BJ (cell line): ENCODE data around the gene SLC66A2. TPM values are rescaled to one million over a fixed set of nuclear protein-coding genes. Genes with fewer than 3 reads are reported as not detected.

Source experiments
- CTCF ChIA-PET: fragments of 350-600 bp; formaldehyde crosslinking; extraction: SDS; loops from one replicate; lab custom pipeline; 2021; ENCODE audit warnings: antibody characterized with exemption, inconsistent platforms; lab: Yijun Ruan, JAX
- POLR2A ChIA-PET: fragments of 300-600 bp; sonication (Branson Sonifier 250); formaldehyde crosslinking; extraction: SDS; loops from one replicate; lab custom pipeline; 2021; ENCODE audit warnings: antibody characterized with exemption; lab: Charles Lee
- DNase-seq: peaks from one replicate; pipeline ENCODE4 v3.0.0-alpha.2; 2011; ENCODE audit warnings: low read depth
- H3K27me3 ChIP-seq: 2 replicates; pipeline ENCODE4 v1.6.0; 2011; ENCODE audit warnings: low read length; ENCODE audit not compliant: control insufficient read depth, insufficient read depth
- H3K36me3 ChIP-seq: 2 replicates; pipeline ENCODE4 v1.5.1; 2011; ENCODE audit warnings: low read length; ENCODE audit not compliant: control insufficient read depth, insufficient read depth
- H3K4me3 ChIP-seq: 2 replicates; pipeline ENCODE4 v1.5.1; 2011; ENCODE audit warnings: low read depth, mild to moderate bottlenecking, control low read depth, low read length
- polyA plus RNA-seq: library from polyadenylated mRNA; depleted of rRNA; stranded (reverse); fragments of >200 nt; gene quantifications from 2 replicates; pipeline ENCODE4 v1.2.3, GENCODE V29; 2011
- TF ChIP-seq, protein P1 (sequence below): IDR thresholded peaks from 2 replicates; pipeline ENCODE4 v1.5.1; 2011; ENCODE audit warnings: low read depth, mild to moderate bottlenecking, control low read depth, inconsistent platforms, low read length, moderate library complexity; ENCODE audit not compliant: insufficient read depth

The SLC66A2 gene
- polyA plus RNA-seq, 1 experiment = 26.4 TPM

DNA sequence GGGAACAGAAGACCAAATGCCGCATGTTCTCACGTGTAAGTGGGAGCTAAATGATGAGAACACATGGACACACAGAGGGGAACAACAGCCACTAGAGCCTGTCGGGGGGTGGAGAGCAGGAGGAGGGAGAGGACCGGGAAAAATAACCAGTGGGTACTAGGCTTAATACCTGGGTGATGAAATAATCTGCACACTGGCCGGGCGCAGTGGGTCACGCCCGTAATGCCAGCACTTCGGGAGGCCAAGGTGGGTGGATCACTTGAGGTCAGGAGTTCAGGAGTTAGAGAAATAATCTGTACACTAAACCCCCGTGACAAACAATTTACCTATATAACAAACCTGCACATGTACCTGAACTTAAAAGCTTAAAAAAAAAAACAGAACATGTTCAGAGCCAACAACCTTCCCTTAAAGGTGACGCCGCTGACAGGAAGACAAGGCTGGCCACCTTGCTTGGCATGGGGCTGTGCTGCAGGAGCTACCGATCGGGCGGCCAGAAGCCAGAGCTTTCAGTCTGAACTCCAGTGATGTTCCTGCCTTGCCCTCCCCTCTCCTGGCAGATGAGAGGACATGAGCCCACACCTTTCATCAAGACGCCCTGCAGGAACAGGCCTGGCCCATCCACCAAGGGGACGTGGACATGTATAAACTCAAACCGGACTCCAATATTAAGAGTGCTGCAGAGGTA, 11.2 kb downstream of the SLC66A2 start:
- Histone ChIP-seq H3K4me3 (no peak overlapping the region), H3K36me3 (peaks cover 18% of the 10 kb centered on the region), H3K27me3 (no peaks in the 10 kb centered on the region)
- DNase-seq = no peak
- ChIA-PET POLR2A (interaction anchor here (0.6 kb wide), 1 partner anchor 52 kb away, joined by 8 read pairs; no protein-coding TSS in a partner anchor), CTCF (interaction anchor here (0.7 kb wide), 1 partner anchor 10 kb away, joined by 4 read pairs; no protein-coding TSS in a partner anchor)
- TF ChIP-seq, protein P1, sequence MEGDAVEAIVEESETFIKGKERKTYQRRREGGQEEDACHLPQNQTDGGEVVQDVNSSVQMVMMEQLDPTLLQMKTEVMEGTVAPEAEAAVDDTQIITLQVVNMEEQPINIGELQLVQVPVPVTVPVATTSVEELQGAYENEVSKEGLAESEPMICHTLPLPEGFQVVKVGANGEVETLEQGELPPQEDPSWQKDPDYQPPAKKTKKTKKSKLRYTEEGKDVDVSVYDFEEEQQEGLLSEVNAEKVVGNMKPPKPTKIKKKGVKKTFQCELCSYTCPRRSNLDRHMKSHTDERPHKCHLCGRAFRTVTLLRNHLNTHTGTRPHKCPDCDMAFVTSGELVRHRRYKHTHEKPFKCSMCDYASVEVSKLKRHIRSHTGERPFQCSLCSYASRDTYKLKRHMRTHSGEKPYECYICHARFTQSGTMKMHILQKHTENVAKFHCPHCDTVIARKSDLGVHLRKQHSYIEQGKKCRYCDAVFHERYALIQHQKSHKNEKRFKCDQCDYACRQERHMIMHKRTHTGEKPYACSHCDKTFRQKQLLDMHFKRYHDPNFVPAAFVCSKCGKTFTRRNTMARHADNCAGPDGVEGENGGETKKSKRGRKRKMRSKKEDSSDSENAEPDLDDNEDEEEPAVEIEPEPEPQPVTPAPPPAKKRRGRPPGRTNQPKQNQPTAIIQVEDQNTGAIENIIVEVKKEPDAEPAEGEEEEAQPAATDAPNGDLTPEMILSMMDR = no peak

DNA sequence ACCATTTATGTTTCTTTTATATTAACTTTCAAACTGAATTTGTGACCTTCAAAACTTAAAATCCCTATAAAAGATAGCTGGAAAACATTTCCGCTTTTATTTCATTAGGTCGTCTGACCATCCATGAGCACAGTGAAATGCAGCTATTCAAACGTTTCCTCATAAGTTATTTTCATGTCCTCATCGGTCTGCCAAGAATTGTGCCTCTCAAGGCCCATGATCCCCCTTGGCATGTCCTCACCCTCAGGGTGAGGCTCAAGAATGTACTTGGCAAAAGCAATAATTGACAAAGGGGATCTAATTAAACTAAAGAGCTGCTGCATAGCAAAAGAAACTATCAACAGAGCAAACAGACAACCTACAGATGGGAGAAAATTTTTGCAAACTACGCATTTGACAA, 12.4 kb downstream of the SLC66A2 start:
- ChIA-PET CTCF (interaction anchor here (0.7 to 1.0 kb wide), 2 partner anchors 11 to 294 kb away, joined by 3 to 4 read pairs; no protein-coding TSS in a partner anchor), POLR2A (no interaction called here)
- Histone ChIP-seq H3K27me3 (no peaks in the 10 kb centered on the region), H3K36me3 (peaks cover 20% of the 10 kb centered on the region), H3K4me3 (no peak overlapping the region)
- TF ChIP-seq, protein P1 = no peak
- no peak for DNase-seq

GRCh38 chr18:79938196-79938595, 13.3 kb downstream of the SLC66A2 start:
- Histone ChIP-seq H3K27me3 (no peaks in the 10 kb centered on the region), H3K36me3 (peaks cover 22% of the 10 kb centered on the region), H3K4me3 (no peak overlapping the region)
- no peak for DNase-seq
- POLR2A ChIA-PET = no interaction called here
- TF ChIP-seq, protein P1 = no peak
- CTCF ChIA-PET = no interaction called here

DNA sequence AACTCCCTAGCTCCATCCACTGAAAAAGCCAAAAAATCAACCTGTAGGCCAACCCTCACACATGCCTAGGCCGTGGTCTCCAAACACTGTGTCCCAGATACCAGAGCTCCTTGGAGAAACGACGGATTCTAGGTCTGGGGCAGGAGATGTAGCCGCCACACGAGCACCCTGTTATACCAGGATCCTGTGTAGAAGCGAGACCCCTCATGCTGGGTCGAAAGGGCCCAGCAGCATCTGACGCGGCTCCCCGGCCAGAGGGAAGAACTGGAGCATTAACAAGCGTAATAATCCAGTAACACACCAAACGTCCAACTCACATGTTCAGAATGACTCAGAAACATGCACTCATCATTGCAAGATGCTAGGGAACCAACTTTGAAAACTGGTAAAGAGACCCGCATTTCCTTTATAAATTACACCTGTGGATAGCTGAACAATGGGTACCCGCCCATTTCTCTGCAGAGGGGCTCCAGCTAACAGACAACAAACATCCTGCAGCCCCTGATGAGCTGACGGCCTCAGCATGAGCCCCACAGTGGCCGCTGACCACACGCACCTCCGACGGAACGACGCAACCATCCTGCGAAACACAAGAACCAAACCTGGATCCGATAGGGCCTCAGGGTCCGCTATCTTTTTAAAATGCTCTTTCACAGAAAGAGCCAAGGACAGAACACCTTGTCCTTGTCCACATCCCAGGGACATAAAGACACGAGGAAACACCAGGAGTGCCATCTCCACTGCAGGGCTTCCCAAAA, 14.2 kb downstream of the SLC66A2 start:
- TF ChIP-seq, protein P1 = no peak
- ChIA-PET POLR2A (no interaction called here), CTCF (no interaction called here)
- DNase-seq = no peak
- Histone ChIP-seq H3K27me3 (no peaks in the 10 kb centered on the region), H3K36me3 (peaks cover 19% of the 10 kb centered on the region), H3K4me3 (no peak overlapping the region)

DNA sequence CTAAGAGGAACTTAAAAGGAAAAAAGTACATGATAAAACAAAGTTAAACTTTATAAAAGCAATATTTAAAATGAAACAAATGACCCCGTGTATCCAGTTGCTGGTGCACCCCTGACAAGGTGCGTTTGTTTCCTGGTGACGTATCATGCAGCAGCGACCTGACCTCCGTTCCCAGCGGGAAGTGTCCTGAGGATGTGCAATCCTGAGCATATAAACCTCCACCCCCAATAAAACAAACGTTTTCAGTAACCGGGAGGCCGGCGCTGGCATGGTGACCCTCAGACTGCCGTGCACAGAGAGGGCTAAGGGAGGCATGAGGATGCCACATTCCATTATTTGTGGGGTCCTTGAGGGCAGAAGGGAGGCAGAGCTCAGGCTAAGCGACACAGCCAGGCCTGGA, 14.8 kb downstream of the SLC66A2 start:
- Histone ChIP-seq H3K4me3 (no peak overlapping the region), H3K27me3 (no peaks in the 10 kb centered on the region), H3K36me3 (peaks cover 14% of the 10 kb centered on the region)
- ChIA-PET CTCF (no interaction called here), POLR2A (no interaction called here)
- TF ChIP-seq, protein P1 = no peak
- no peak for DNase-seq
